Calu3 (cell line): ENCODE results near the gene CSRP3. TPM values are rescaled to one million over a fixed set of nuclear protein-coding genes. Genes with fewer than 3 reads are reported as not detected.

ENCODE experiments used
- BruUV-seq: library from RNA; stranded (reverse); fragments of 400-500 nt; replicated peaks from 2 replicates; lab custom pipeline; 2021; lab: Mats Ljungman, UMichigan
- CTCF ChIA-PET: fragments of 300-600 bp; sonication (Branson Sonifier 250); formaldehyde crosslinking; loops from one replicate; lab custom pipeline; 2022; ENCODE audit warnings: antibody characterized with exemption; lab: Charles Lee
- DNase-seq: peaks from one replicate; pipeline ENCODE4 v3.0.0; 2022
- H3K27ac Mint-ChIP-seq: one replicate; pipeline ENCODE4 v1.8.0; 2022; ENCODE audit warnings: mixed read lengths; ENCODE audit not compliant: unreplicated experiment
- H3K27me3 Mint-ChIP-seq: one replicate; pipeline ENCODE4 v1.8.0; 2022; ENCODE audit warnings: mixed read lengths; ENCODE audit not compliant: unreplicated experiment
- H3K36me3 Mint-ChIP-seq: one replicate; pipeline ENCODE4 v1.8.0; 2022; ENCODE audit warnings: mild to moderate bottlenecking, moderate library complexity, mixed read lengths; ENCODE audit not compliant: insufficient read depth, unreplicated experiment
- H3K4me1 Mint-ChIP-seq: one replicate; pipeline ENCODE4 v1.8.0; 2022; ENCODE audit warnings: mild to moderate bottlenecking, low read depth, mixed read lengths; ENCODE audit not compliant: unreplicated experiment
- H3K4me3 Mint-ChIP-seq: one replicate; pipeline ENCODE4 v1.8.0; 2022; ENCODE audit warnings: mild to moderate bottlenecking, low read depth, moderate library complexity, mixed read lengths; ENCODE audit not compliant: unreplicated experiment
- H3K9me3 Mint-ChIP-seq: one replicate; pipeline ENCODE4 v1.8.0; 2022; ENCODE audit warnings: low read depth, mixed read lengths; ENCODE audit not compliant: unreplicated experiment
- intact Hi-C: fragments of 100-400 bp; cut with micrococcal nuclease; formaldehyde crosslinking; loops from one replicate; pipeline ENCODE4 v1.10.0; 2022; ENCODE audit not compliant: unreplicated experiment
- total RNA-seq: library from RNA; stranded (reverse); gene quantifications from 2 replicates; pipeline ENCODE4 v1.2.3, GENCODE V29; 2022
- TF ChIP-seq, protein P1 (sequence below): fragments of 200-600 bp; IDR thresholded peaks from one replicate; pipeline ENCODE4 v1.8.0; 2022; ENCODE audit warnings: antibody characterized with exemption; ENCODE audit not compliant: unreplicated experiment

Gene CSRP3
- total RNA-seq, 1 experiment from 2014 or later = not detected

DNA sequence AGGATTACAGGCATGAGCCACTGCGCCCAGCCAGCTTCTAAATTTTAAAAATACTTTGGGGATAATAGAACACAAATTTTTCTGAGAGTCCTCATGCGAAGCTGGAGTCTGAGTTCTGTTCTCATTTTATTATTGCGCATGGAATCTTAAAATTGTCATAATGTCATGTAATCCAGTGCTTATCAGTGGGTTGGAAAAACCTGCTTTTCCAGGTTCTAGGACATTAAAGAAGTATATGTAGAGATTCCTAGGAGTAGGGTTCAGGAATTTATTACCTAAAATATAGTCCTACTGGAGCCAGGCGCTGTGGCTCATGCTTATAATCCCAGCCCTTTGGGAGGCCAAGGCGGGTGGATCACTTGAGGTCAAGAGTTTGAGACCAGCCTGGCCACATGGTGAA is 43.6 kb upstream of the CSRP3 start:
- H3K27me3 Mint-ChIP-seq = no peaks in the 10 kb centered on the region
- peaks cover 38% of the 10 kb centered on the region for H3K36me3 Mint-ChIP-seq
- BruUV-seq = no TSS peak
- no peak for DNase-seq
- CTCF ChIA-PET = interaction anchor here (1.1 kb wide), 1 partner anchor 658 kb away, joined by 4 read pairs; no protein-coding TSS in a partner anchor
- no peak overlapping the region for H3K27ac Mint-ChIP-seq
- TF ChIP-seq, protein P1, sequence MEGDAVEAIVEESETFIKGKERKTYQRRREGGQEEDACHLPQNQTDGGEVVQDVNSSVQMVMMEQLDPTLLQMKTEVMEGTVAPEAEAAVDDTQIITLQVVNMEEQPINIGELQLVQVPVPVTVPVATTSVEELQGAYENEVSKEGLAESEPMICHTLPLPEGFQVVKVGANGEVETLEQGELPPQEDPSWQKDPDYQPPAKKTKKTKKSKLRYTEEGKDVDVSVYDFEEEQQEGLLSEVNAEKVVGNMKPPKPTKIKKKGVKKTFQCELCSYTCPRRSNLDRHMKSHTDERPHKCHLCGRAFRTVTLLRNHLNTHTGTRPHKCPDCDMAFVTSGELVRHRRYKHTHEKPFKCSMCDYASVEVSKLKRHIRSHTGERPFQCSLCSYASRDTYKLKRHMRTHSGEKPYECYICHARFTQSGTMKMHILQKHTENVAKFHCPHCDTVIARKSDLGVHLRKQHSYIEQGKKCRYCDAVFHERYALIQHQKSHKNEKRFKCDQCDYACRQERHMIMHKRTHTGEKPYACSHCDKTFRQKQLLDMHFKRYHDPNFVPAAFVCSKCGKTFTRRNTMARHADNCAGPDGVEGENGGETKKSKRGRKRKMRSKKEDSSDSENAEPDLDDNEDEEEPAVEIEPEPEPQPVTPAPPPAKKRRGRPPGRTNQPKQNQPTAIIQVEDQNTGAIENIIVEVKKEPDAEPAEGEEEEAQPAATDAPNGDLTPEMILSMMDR = no peak
- peaks cover 31% of the 10 kb centered on the region for H3K4me1 Mint-ChIP-seq
- intact Hi-C loops = loop anchor here (10.0 kb wide), 1 partner anchor 879 kb away; no protein-coding TSS in a partner anchor
- H3K9me3 Mint-ChIP-seq = peaks cover 17% of the 10 kb centered on the region
- H3K4me3 Mint-ChIP-seq = no peak overlapping the region

DNA sequence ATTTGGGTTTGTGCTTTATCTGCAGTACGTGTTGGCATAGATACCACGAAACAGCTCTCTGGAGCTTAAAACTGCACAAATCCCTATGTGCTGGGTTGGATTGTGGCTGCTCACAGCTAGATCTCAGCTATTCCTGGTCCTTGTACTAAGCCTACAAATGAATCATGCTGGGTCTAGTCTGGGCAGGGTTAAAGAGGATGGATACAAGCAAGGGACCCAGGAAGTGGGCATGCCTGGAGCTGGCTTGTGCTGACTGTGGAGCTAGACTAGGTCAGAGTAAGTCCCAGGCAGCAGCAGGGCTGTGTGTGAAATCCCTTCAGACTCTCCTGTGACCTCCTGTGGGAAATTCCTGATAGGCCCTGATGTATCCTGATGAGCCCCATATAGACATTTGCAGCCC is 42.8 kb upstream of the CSRP3 start:
- H3K4me3 Mint-ChIP-seq = no peak overlapping the region
- CTCF ChIA-PET = interaction anchor here (0.6 to 1.5 kb wide), 3 partner anchors 15 to 659 kb away, joined by 3 to 5 read pairs (median 4); no protein-coding TSS in a partner anchor
- H3K27ac Mint-ChIP-seq = peak overlapping the region; percentile 57
- peak; percentile 9 for DNase-seq
- intact Hi-C loops = loop anchor here (5.0 to 10.0 kb wide), 2 partner anchors 167 to 880 kb away; no protein-coding TSS in a partner anchor
- BruUV-seq = no TSS peak
- TF ChIP-seq, protein P1 = no peak
- peaks cover 41% of the 10 kb centered on the region for H3K36me3 Mint-ChIP-seq
- peaks cover 13% of the 10 kb centered on the region for H3K9me3 Mint-ChIP-seq
- peaks cover 31% of the 10 kb centered on the region for H3K4me1 Mint-ChIP-seq
- H3K27me3 Mint-ChIP-seq = no peaks in the 10 kb centered on the region

DNA sequence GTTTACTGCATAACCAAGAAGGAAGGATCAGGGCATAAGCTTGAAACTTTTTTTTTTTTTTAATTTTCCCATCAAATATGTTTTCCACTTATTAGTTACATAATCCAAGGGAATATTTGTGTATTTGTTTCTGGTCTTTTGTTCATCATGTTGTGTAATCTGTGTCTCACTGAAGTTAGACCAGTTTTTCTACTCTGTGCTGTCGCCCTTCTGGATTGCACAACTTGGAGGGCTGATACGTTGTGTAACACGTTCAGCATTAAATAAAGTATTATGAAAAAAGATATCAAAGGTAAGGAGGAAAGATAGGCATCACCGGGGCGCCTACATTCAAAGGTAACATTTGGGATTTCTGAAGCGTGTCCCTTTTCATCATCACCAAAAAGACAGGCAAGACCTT is 42.3 kb upstream of the CSRP3 start:
- H3K9me3 Mint-ChIP-seq = peaks cover 11% of the 10 kb centered on the region
- CTCF ChIA-PET = interaction anchor here (0.6 to 1.5 kb wide), 4 partner anchors 16 to 659 kb away, joined by 3 to 5 read pairs (median 4); no protein-coding TSS in a partner anchor
- no TSS peak for BruUV-seq
- intact Hi-C loops = loop anchor here (5.0 to 10.0 kb wide), 2 partner anchors 167 to 881 kb away; no protein-coding TSS in a partner anchor
- DNase-seq = peak; percentile 63
- H3K27ac Mint-ChIP-seq = peak overlapping the region; percentile 57
- peaks cover 41% of the 10 kb centered on the region for H3K36me3 Mint-ChIP-seq
- H3K4me1 Mint-ChIP-seq = peaks cover 34% of the 10 kb centered on the region
- no peak overlapping the region for H3K4me3 Mint-ChIP-seq
- no peaks in the 10 kb centered on the region for H3K27me3 Mint-ChIP-seq
- TF ChIP-seq, protein P1 = no peak

DNA sequence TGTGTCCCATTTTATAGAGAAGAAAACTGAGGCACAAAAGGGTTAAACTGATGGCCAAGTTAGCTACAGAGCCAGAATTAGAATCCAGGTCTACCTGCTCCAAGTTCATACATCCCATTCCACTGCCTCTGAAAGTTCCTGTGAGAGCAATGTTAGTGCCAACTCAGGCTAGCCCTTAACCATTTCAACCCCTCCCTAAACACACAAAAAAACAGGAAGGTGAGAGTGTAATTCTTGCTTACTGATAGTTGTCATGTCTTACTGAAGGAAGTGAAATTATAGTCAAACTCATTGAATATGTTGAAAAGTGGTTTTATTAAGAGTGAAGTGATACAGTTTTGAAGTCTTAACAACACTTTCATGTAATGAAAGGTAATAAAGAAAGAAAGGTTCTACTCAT is 41.8 kb upstream of the CSRP3 start:
- Mint-ChIP-seq H3K4me3 (no peak overlapping the region), H3K27me3 (no peaks in the 10 kb centered on the region), H3K36me3 (peaks cover 41% of the 10 kb centered on the region), H3K9me3 (peaks cover 11% of the 10 kb centered on the region), H3K4me1 (peaks cover 39% of the 10 kb centered on the region), H3K27ac (peak overlapping the region; percentile 57)
- TF ChIP-seq, protein P1 = no peak
- BruUV-seq = no TSS peak
- intact Hi-C loops = loop anchor here (5.0 to 10.0 kb wide), 2 partner anchors 166 to 881 kb away; no protein-coding TSS in a partner anchor
- no peak for DNase-seq
- CTCF ChIA-PET = interaction anchor here (0.7 to 1.5 kb wide), 2 partner anchors 16 to 374 kb away, joined by 3 read pairs; no protein-coding TSS in a partner anchor
